ENCODE measurements around the gene CCR4.
"Not testable (repeated sequence)": the region's sequence is repeated elsewhere in the genome, so short reads cannot be mapped to it uniquely, and the experiment has no call there.

DNA sequence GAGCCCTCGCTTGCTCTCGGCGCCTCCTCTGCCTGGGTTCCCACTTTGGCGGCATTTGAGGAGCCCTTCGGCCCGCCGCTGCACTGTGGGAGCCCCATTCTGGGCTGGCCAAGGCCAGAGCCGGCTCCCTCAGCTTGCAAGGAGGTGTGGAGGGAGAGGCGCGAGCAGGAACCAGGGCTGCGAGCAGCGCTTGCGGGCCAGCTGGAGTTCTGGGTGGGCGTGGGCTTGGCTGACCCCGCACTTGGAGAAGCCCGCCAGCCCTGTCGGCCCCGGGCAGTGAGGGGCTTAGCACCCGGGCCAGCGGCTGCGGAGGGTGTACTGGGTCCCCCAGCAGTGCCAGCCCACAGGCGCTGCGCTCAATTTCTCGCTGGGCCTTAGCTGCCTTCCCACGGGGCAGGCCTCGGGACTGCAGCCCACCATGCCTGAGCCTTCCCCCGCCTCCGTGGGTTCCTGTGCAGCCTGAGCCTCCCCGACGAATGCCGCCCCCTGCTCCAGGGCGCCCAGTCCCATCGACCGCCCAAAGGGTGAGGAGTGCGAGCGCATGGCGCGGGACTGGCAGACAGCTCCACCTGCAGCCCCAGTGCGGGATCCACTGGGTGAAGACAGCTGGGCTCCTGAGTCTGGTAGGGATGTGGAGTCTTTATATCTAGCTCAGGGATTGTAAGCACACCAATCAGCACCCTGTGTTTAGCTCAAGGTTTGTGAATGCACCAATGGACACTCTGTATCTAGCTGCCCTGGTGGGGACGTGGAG lies 11.7 kb upstream of the CCR4 start:
- not testable (repeated sequence) for TF ChIP-seq MXI1 (IDR thresholded peaks at IDR 0.05; ENCODE audit: low read depth, low read length); CTCF (IDR thresholded peaks at IDR 0.05 in 2 of 3, conservative IDR thresholded peaks at IDR 0.05 in 1 of 3; ENCODE audit: control insufficient read depth in 2 of 3, extremely low read depth in 1 of 3, insufficient read depth in 1 of 3, low read depth in 3 of 3, low read length in 3 of 3); HCFC1 (IDR thresholded peaks at IDR 0.05; ENCODE audit: low read length); USF1 (IDR thresholded peaks at IDR 0.05; ENCODE audit: borderline replicate concordance, extremely low read length, insufficient read depth, low read depth, low read length); SIN3A (IDR thresholded peaks at IDR 0.05; ENCODE audit: low read depth, low read length); POLR2A (IDR thresholded peaks at IDR 0.05; ENCODE audit: low read depth, low read length); ZZZ3 (IDR thresholded peaks at IDR 0.05; ENCODE audit: control insufficient read depth, insufficient read length, low read depth)

Measured in GM12878 (cell line).